H1 (cell line): ENCODE results near the gene MRGPRE. TPM values are rescaled to one million over a fixed set of nuclear protein-coding genes. Genes with fewer than 3 reads are reported as not detected.

Source experiments
- CTCF ChIA-PET: fragments of 300-600 bp; sonication (Branson Sonifier 250); formaldehyde crosslinking; loops from one replicate; lab custom pipeline; 2021; ENCODE audit not compliant: partially characterized antibody; lab: Charles Lee
- POLR2A ChIA-PET: fragments of 300-600 bp; sonication (Branson Sonifier 250); formaldehyde crosslinking; loops from one replicate; lab custom pipeline; 2021; ENCODE audit warnings: inconsistent platforms; ENCODE audit not compliant: partially characterized antibody; lab: Charles Lee
- DNase-seq, 2 experiments: peaks; one replicate each; pipeline versions ENCODE4 v3.0.0 to v3.0.0-alpha.2; 2010 to 2022; ENCODE audit warnings: low spot score in 2 of 2, low read depth in 1 of 2, mixed read lengths in 1 of 2
- FAIRE-seq: peaks from 2 replicates; lab custom pipeline; 2011; peaks lifted over from hg19 to GRCh38; lab: Jason Lieb, UNC
- H2AFZ ChIP-seq: 2 replicates; pipeline ENCODE4 v1.8.1; 2012; ENCODE audit warnings: low read length, inconsistent platforms
- H2AK5ac ChIP-seq: 2 replicates; pipeline ENCODE4 v1.6.1; 2013; ENCODE audit warnings: low read depth, low read length
- H2BK120ac ChIP-seq: replicated peaks from 2 replicates; pipeline ENCODE3; 2013; ENCODE audit warnings: low read depth, low read length, inconsistent platforms
- H2BK12ac ChIP-seq: 2 replicates; pipeline ENCODE4 v1.6.1; 2013; ENCODE audit warnings: low read depth, low read length
- H2BK15ac ChIP-seq: 2 replicates; pipeline ENCODE4 v1.6.1; 2013; ENCODE audit warnings: low read length
- H2BK20ac ChIP-seq: 2 replicates; pipeline ENCODE4 v1.6.1; 2013; ENCODE audit warnings: low read length
- H2BK5ac ChIP-seq: 2 replicates; pipeline ENCODE4 v1.6.1; 2013; ENCODE audit warnings: low read depth, low read length
- H3K14ac ChIP-seq: 2 replicates; pipeline ENCODE4 v1.6.1; 2013; ENCODE audit warnings: inconsistent platforms; ENCODE audit not compliant: insufficient read length
- H3K18ac ChIP-seq: 2 replicates; pipeline ENCODE4 v1.6.1; 2013; ENCODE audit warnings: low read length; ENCODE audit errors: extremely low read depth
- H3K23ac ChIP-seq: 2 replicates; pipeline ENCODE4 v1.6.1; 2013; ENCODE audit warnings: inconsistent platforms; ENCODE audit not compliant: insufficient read length
- H3K23me2 ChIP-seq: 2 replicates; pipeline ENCODE4 v1.6.1; 2013; ENCODE audit warnings: low read depth, low read length
- H3K27ac ChIP-seq: 2 replicates; pipeline ENCODE4 v1.6.1; 2011; ENCODE audit warnings: low read depth, low read length, inconsistent platforms
- H3K27me3 ChIP-seq, 4 experiments: replicated peaks in 1 of 4; 1 replicate in 1 of 4; 2 replicates in 3 of 4; pipeline versions ENCODE4 v1.6.1 to v1.8.1; 2011 to 2013; ENCODE audit warnings: low read length in 3 of 4, mild to moderate bottlenecking in 3 of 4, inconsistent platforms in 2 of 4, mixed read lengths in 2 of 4, moderate library complexity in 1 of 4; ENCODE audit not compliant: control insufficient read depth in 3 of 4, insufficient read depth in 3 of 4; ENCODE audit errors: extremely low read depth in 1 of 4
- H3K36me3 ChIP-seq, 4 experiments: 2 replicates each; pipeline versions ENCODE4 v1.6.1 to v1.8.1; 2011 to 2013; ENCODE audit warnings: mild to moderate bottlenecking in 4 of 4, low read length in 3 of 4, moderate library complexity in 2 of 4, control low read depth in 1 of 4, inconsistent platforms in 1 of 4; ENCODE audit not compliant: insufficient read depth in 4 of 4, control insufficient read depth in 2 of 4
- H3K4ac ChIP-seq: replicated peaks from 2 replicates; pipeline ENCODE3; 2013; ENCODE audit warnings: low read length, low read depth, mixed read lengths, inconsistent platforms; ENCODE audit not compliant: insufficient read length
- H3K4me1 ChIP-seq, 4 experiments: replicated peaks in 1 of 4; 1 replicate in 1 of 4; 2 replicates in 3 of 4; pipeline versions ENCODE4 v1.6.1 to v1.8.1; 2011 to 2013; ENCODE audit warnings: low read length in 3 of 4, inconsistent platforms in 2 of 4, mixed read lengths in 1 of 4; ENCODE audit not compliant: insufficient read depth in 4 of 4, control insufficient read depth in 3 of 4
- H3K4me2 ChIP-seq, 2 experiments: 2 replicates each; pipeline versions ENCODE4 v1.6.1 to v1.8.1; 2011 to 2013; ENCODE audit warnings: low read depth in 2 of 2, low read length in 2 of 2, control low read depth in 1 of 2, inconsistent platforms in 1 of 2, mild to moderate bottlenecking in 1 of 2; ENCODE audit not compliant: insufficient read depth in 1 of 2
- H3K4me3 ChIP-seq, 4 experiments: fragments of 200-600, 300-600 bp in 1 of 4; sonication (generic), shearing (Covaris generic), sonication (Bioruptor Twin) in 1 of 4; 2 replicates each; pipeline versions ENCODE4 v1.5.1 to v1.8.1; 2011 to 2016; ENCODE audit warnings: low read length in 4 of 4, low read depth in 3 of 4, control low read depth in 2 of 4, inconsistent platforms in 2 of 4, mild to moderate bottlenecking in 2 of 4, mixed read lengths in 1 of 4, moderate library complexity in 1 of 4; ENCODE audit not compliant: insufficient read depth in 2 of 4; ENCODE audit errors: extremely low read depth in 1 of 4
- H3K56ac ChIP-seq: replicated peaks from 2 replicates; pipeline ENCODE3; 2013; ENCODE audit warnings: low read depth, mild to moderate bottlenecking, mixed read lengths, low read length, inconsistent platforms; ENCODE audit not compliant: insufficient read length
- H3K79me1 ChIP-seq: 2 replicates; pipeline ENCODE4 v1.6.1; 2013; ENCODE audit warnings: low read depth, low read length, control low read depth
- H3K79me2 ChIP-seq, 2 experiments: 2 replicates each; pipeline versions ENCODE4 v1.6.1 to v1.8.1; 2012 to 2013; ENCODE audit warnings: low read length in 2 of 2, mild to moderate bottlenecking in 2 of 2, inconsistent platforms in 1 of 2; ENCODE audit not compliant: insufficient read depth in 2 of 2, control insufficient read depth in 1 of 2
- H3K9ac ChIP-seq, 4 experiments: replicated peaks in 1 of 4; 1 replicate in 1 of 4; 2 replicates in 3 of 4; pipeline versions ENCODE4 v1.6.1 to v1.8.1; 2011 to 2013; ENCODE audit warnings: low read depth in 3 of 4, low read length in 3 of 4, control low read depth in 2 of 4, mild to moderate bottlenecking in 2 of 4, moderate library complexity in 2 of 4, inconsistent platforms in 1 of 4; ENCODE audit errors: extremely low read depth in 1 of 4
- H3K9me3 ChIP-seq, 2 experiments: 2 replicates each; pipeline versions ENCODE4 v1.6.1 to v1.8.1; 2012 to 2013; ENCODE audit warnings: mild to moderate bottlenecking in 2 of 2, moderate library complexity in 2 of 2, control low read depth in 1 of 2, inconsistent platforms in 1 of 2, low read depth in 1 of 2, low read length in 1 of 2, mixed read lengths in 1 of 2; ENCODE audit not compliant: insufficient read depth in 2 of 2
- H4K20me1 ChIP-seq, 2 experiments: replicated peaks in 1 of 2; 2 replicates each; pipeline versions ENCODE3 to v1.8.1; 2011 to 2013; ENCODE audit warnings: inconsistent platforms in 2 of 2, low read length in 2 of 2, mild to moderate bottlenecking in 1 of 2; ENCODE audit not compliant: insufficient read depth in 2 of 2, control insufficient read depth in 1 of 2
- H4K5ac ChIP-seq: 2 replicates; pipeline ENCODE4 v1.6.1; 2013; ENCODE audit warnings: low read length, low read depth, mixed read lengths, inconsistent platforms; ENCODE audit not compliant: insufficient read length
- H4K8ac ChIP-seq: 2 replicates; pipeline ENCODE4 v1.8.0; 2013; ENCODE audit warnings: mild to moderate bottlenecking, moderate library complexity, low read length, inconsistent platforms; ENCODE audit not compliant: insufficient read depth; ENCODE audit errors: extremely low read depth
- H4K91ac ChIP-seq: replicated peaks from 2 replicates; pipeline ENCODE3; 2013; ENCODE audit warnings: low read length, mixed read lengths, inconsistent platforms; ENCODE audit not compliant: insufficient read length
- CEBPB ChIP-seq: IDR thresholded peaks from 2 replicates; pipeline ENCODE4 v1.6.1; 2012; ENCODE audit warnings: low read depth, low read length
- EZH2 ChIP-seq: fragments of 200-600 bp; sonication (generic); IDR thresholded peaks from 2 replicates; pipeline ENCODE4 v1.7.1; 2012; ENCODE audit warnings: low read depth, mild to moderate bottlenecking, moderate library complexity, low read length, inconsistent platforms; ENCODE audit not compliant: severe bottlenecking
- KDM1A ChIP-seq: fragments of 200-600, 300-600 bp; sonication (generic); IDR thresholded peaks from 2 replicates; pipeline ENCODE4 v1.7.1; 2016; ENCODE audit warnings: mild to moderate bottlenecking, low read length, borderline replicate concordance
- SIN3A ChIP-seq, 2 experiments: IDR thresholded peaks in 1 of 2; conservative IDR thresholded peaks in 1 of 2; 2 replicates each; pipeline ENCODE4 v1.6.1; 2011 to 2012; ENCODE audit warnings: low read length in 2 of 2, improper control_type of control experiment in 1 of 2, low read depth in 1 of 2, mild to moderate bottlenecking in 1 of 2
- TCF12 ChIP-seq: IDR thresholded peaks from 2 replicates; pipeline ENCODE4 v1.6.1; 2011; ENCODE audit warnings: low read depth, mild to moderate bottlenecking, low read length
- WGBS, 2 experiments: shearing (Covaris generic) in 1 of 2; methylation state at CpG; one replicate each; pipeline versions ENCODE4 v1.1.6 to v1.1.7; 2013 to 2015; ENCODE audit warnings: low lambda C conversion rate in 2 of 2, mixed read lengths in 2 of 2, inconsistent platforms in 1 of 2, low coverage in 1 of 2, missing lambda C conversion rate in 1 of 2; ENCODE audit not compliant: insufficient replicate concordance in 2 of 2, insufficient coverage in 1 of 2, insufficient read length in 1 of 2; ENCODE audit errors: extremely low coverage in 1 of 2, missing lambda C conversion rate in 1 of 2; 5-methylcytosine and 5-hydroxymethylcytosine counted together
- polyA plus RNA-seq, 7 experiments: library from polyadenylated mRNA; depleted of rRNA in 3 of 7; stranded (reverse) in 5 of 7; unstranded in 2 of 7; fragments of >200 nt in 5 of 7; fragments of 200-250 nt in 2 of 7; gene quantifications; 1 replicate in 5 of 7; 2 replicates in 1 of 7; 4 replicates in 1 of 7; pipeline versions ENCODE4 v1.2.1 to v1.2.3, GENCODE V29; 2011 to 2013; ENCODE audit warnings: missing spikeins in 2 of 7, mixed read lengths in 2 of 7
- total RNA-seq: library from RNA; stranded (reverse); fragmentation: NEBNext Ultra II Directional; extraction: Animal tissue kit (Norgen Biotek cat#: 25700); gene quantifications from 2 replicates; pipeline ENCODE4 v1.2.1, GENCODE V29; 2021

The MRGPRE gene
- total and polyA plus RNA-seq, 2 of the 8 experiments (the other 6 are each of a cell fraction or from before 2014, with no cell fraction given): not detected

- Histone ChIP-seq H3K4me2 (no peak overlapping the region), H2BK5ac (no peak overlapping the region), H3K27me3 (peaks cover 10 to 40% (median 31%) of the 10 kb centered on the region in 4 experiments), H2AK5ac (peak overlapping the region; percentile 46; the same call in 1 of the 2 replicates), H2BK12ac (no peak overlapping the region), H3K79me2 (no peaks in the 10 kb centered on the region), H3K36me3 (no peaks in the 10 kb centered on the region), H2BK15ac (no peak overlapping the region), H4K20me1 (peaks cover 0 to 10% of the 10 kb centered on the region in 2 experiments), H2BK20ac (no peak overlapping the region), H3K23ac (no peak overlapping the region), H3K4ac (no peak overlapping the region), H3K4me1 (peaks cover 0 to 4% (median under 1%) of the 10 kb centered on the region in 4 experiments; a peak in 6 of 7 replicates), H3K14ac (no peak overlapping the region), H2BK120ac (no peak overlapping the region), H3K79me1 (no peaks in the 10 kb centered on the region), H3K56ac (peak overlapping the region; percentile 93), H3K4me3 (no peak overlapping the region), H2AFZ (no peak overlapping the region), H3K18ac (no peak overlapping the region), H4K91ac (no peak overlapping the region), H3K27ac (no peak overlapping the region), H3K9ac (no peak overlapping the region), H4K8ac (no peak overlapping the region), H4K5ac (no peak overlapping the region), H3K23me2 (peaks cover 19% of the 10 kb centered on the region), H3K9me3 (no peaks in the 10 kb centered on the region)
- ChIA-PET CTCF (interaction anchor here (1.0 to 2.5 kb wide), 7 partner anchors 10 to 97 kb away, joined by 3 to 13 read pairs (median 4); no protein-coding TSS in a partner anchor), POLR2A (interaction anchor here (1.0 kb wide), 1 partner anchor 30 kb away, joined by 3 read pairs; no protein-coding TSS in a partner anchor)
- no peak for FAIRE-seq
- 96% methylated on average over 1 of the region's 1 CpG; no CpG with 5 or more reads in 1 of the 2 experiments for WGBS, 2 experiments
- no peak for DNase-seq
- TF ChIP-seq EZH2: no peak
- no peak for TF ChIP-seq CEBPB
- TF ChIP-seq SIN3A (conservative IDR thresholded peaks at IDR 0.05 in 1 of 2, IDR thresholded peaks at IDR 0.05 in 1 of 2; ENCODE audit: low read depth in 1 of 2, low read length in 2 of 2): no peak
- no peak for TF ChIP-seq KDM1A
- no peak for TF ChIP-seq TCF12
These were observed 25.4 kb downstream of the MRGPRE start for GRCh38 chr11:3206922-3207204.
